Neural progenitor cell (in vitro differentiated cells): Measurements from ENCODE around the gene ATP8B2. TPM values are rescaled to one million over a fixed set of nuclear protein-coding genes. Genes with fewer than 3 reads are reported as not detected.
"Not testable (repeated sequence)": the region's sequence is repeated elsewhere in the genome, so short reads cannot be mapped to it uniquely, and the experiment has no call there.

Source experiments
- DNase-seq: peaks from one replicate; pipeline ENCODE4 v3.0.0-alpha.2; 2016; ENCODE audit warnings: low spot score
- H2AFZ ChIP-seq: fragments of 200-600 bp; sonication (generic); replicated peaks from 2 replicates; pipeline ENCODE4 v1.6.1; 2016; ENCODE audit warnings: antibody characterized with exemption
- H3F3A ChIP-seq: fragments of 200-600 bp; sonication (generic); 2 replicates; pipeline ENCODE4 v1.6.1; 2016; ENCODE audit warnings: antibody characterized with exemption, low read depth
- H3K27ac ChIP-seq: fragments of 200-600 bp; sonication (generic); 2 replicates; pipeline ENCODE4 v1.5.1; 2016; ENCODE audit warnings: mild to moderate bottlenecking
- H3K27me3 ChIP-seq: fragments of 200-600 bp; sonication (generic); 2 replicates; pipeline ENCODE4 v1.6.1; 2016; ENCODE audit warnings: mild to moderate bottlenecking, moderate library complexity
- H3K36me3 ChIP-seq: fragments of 200-600 bp; sonication (generic); 2 replicates; pipeline ENCODE4 v1.5.1; 2016
- H3K4me1 ChIP-seq: fragments of 200-600 bp; sonication (generic); 2 replicates; pipeline ENCODE4 v1.6.1; 2016; ENCODE audit warnings: mixed run types
- H3K4me2 ChIP-seq: fragments of 200-600 bp; sonication (generic); 2 replicates; pipeline ENCODE4 v1.6.1; 2016
- H3K4me3 ChIP-seq: fragments of 200-600 bp; sonication (generic); 2 replicates; pipeline ENCODE4 v1.5.1; 2016
- H3K79me2 ChIP-seq: fragments of 200-600 bp; sonication (generic); 2 replicates; pipeline ENCODE4 v1.6.1; 2016; ENCODE audit warnings: low read depth
- H3K9ac ChIP-seq: fragments of 200-600 bp; sonication (generic); 2 replicates; pipeline ENCODE4 v1.6.1; 2016
- H3K9me3 ChIP-seq: fragments of 200-600 bp; sonication (generic); 2 replicates; pipeline ENCODE4 v1.5.1; 2016; ENCODE audit warnings: low read depth
- H4K20me1 ChIP-seq: fragments of 200-600 bp; sonication (generic); 2 replicates; pipeline ENCODE4 v1.6.1; 2016; ENCODE audit warnings: low read depth
- H3K27ac Mint-ChIP-seq: 3 replicates; pipeline ENCODE4 v1.8.0; 2021; ENCODE audit warnings: mixed read lengths
- H3K27me3 Mint-ChIP-seq: 2 replicates; pipeline ENCODE4 v1.8.0; 2022; ENCODE audit warnings: low read depth, mild to moderate bottlenecking, inconsistent platforms, moderate library complexity, mixed read lengths; ENCODE audit not compliant: insufficient read depth
- H3K36me3 Mint-ChIP-seq: 3 replicates; pipeline ENCODE4 v1.8.0; 2021; ENCODE audit warnings: mixed read lengths
- H3K4me1 Mint-ChIP-seq: 3 replicates; pipeline ENCODE4 v1.8.0; 2021; ENCODE audit warnings: mixed read lengths
- H3K4me3 Mint-ChIP-seq: 3 replicates; pipeline ENCODE4 v1.8.0; 2021; ENCODE audit warnings: mild to moderate bottlenecking, moderate library complexity, mixed read lengths
- H3K9me3 Mint-ChIP-seq: 3 replicates; pipeline ENCODE4 v1.8.0; 2020; ENCODE audit warnings: mixed read lengths
- EZH2 ChIP-seq: fragments of 200-600 bp; sonication (generic); IDR thresholded peaks from 2 replicates; pipeline ENCODE4 v1.6.1; 2017; ENCODE audit warnings: antibody characterized with exemption, mild to moderate bottlenecking, moderate library complexity
- EZH2phosphoT487 ChIP-seq: fragments of 200-600 bp; sonication (generic); IDR thresholded peaks from 2 replicates; pipeline ENCODE4 v1.6.1; 2017; ENCODE audit warnings: antibody characterized with exemption
- total RNA-seq: library from RNA; depleted of rRNA; stranded (reverse); fragments of >200 nt; gene quantifications from 2 replicates; pipeline ENCODE4 v1.2.3, GENCODE V29; 2015; ENCODE audit warnings: low replicate concordance
- TF ChIP-seq, protein P1 (sequence below): fragments of 200-600 bp; sonication (generic); IDR thresholded peaks from 2 replicates; pipeline ENCODE4 v1.5.1; 2017; ENCODE audit warnings: antibody characterized with exemption, mild to moderate bottlenecking

Gene ATP8B2
- total RNA-seq, 1 donor from 2014 or later, result 41.6 TPM

- not testable (repeated sequence) for H3K4me3 ChIP-seq, H3K36me3 ChIP-seq, H3K79me2 ChIP-seq, H3K4me1 ChIP-seq, H3K4me3 Mint-ChIP-seq, H3F3A ChIP-seq, H2AFZ ChIP-seq, H3K27ac ChIP-seq, H3K27me3 Mint-ChIP-seq, H3K9me3 ChIP-seq, H3K4me2 ChIP-seq, H3K9ac ChIP-seq, DNase-seq, H4K20me1 ChIP-seq, H3K27me3 ChIP-seq, H3K27ac Mint-ChIP-seq, H3K36me3 Mint-ChIP-seq, H3K4me1 Mint-ChIP-seq
- H3K9me3 Mint-ChIP-seq, result peaks cover 14% of the 10 kb centered on the region
Measured at GRCh38 chr1:154312229-154313065, 12.9 kb upstream of the ATP8B2 start.

DNA sequence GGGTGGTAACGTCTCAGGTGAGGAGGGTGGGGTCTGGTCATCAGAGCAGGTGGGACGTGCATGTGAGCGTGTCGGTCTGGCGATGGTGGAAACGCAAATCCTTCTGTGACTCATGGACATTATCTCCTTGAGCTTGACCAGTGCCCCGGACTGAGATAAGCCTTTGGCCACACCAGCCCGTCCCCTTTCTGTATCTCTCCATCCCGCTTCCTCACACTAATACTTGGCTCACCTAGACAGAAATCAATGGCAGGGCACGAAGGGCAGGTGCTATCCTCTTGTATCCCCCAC is 12.3 kb upstream of the ATP8B2 start:
- H3K27me3 Mint-ChIP-seq, result peaks cover 12% of the 10 kb centered on the region
- H3K27ac Mint-ChIP-seq, result no peak overlapping the region
- TF ChIP-seq EZH2phosphoT487, result no peak

DNA sequence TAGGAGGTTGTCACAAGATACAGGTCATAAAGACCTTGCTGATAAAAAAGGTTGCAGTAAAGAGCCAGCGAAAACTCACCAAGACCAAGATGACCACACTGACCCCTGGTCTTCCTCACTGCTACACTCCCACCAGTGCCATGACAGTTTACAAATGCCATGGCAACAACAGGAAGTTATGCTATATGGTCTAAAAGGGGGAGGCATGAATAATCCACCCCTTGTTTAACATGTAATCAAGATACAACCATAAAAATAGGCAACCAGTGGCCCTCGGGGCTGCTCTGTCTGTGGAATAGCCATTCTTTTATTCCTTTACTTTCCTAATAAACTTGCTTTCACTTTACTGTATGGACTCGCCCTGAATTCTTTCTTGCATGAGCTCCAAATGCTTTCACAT is 11.1 kb upstream of the ATP8B2 start:
- not testable (repeated sequence) for DNase-seq, H3K4me3 Mint-ChIP-seq, H3K79me2 ChIP-seq, H3K36me3 Mint-ChIP-seq, H3F3A ChIP-seq, H3K36me3 ChIP-seq, H3K4me1 ChIP-seq, H3K9ac ChIP-seq, H3K4me2 ChIP-seq, H3K27ac Mint-ChIP-seq, H3K9me3 ChIP-seq, H3K4me1 Mint-ChIP-seq, H2AFZ ChIP-seq, H3K27ac ChIP-seq, H3K4me3 ChIP-seq, H4K20me1 ChIP-seq, H3K27me3 ChIP-seq
- Mint-ChIP-seq H3K9me3 (peaks cover 21% of the 10 kb centered on the region), H3K27me3 (peaks cover 15% of the 10 kb centered on the region)

More for the DNA sequence above, 12.3 kb upstream of the ATP8B2 start:
- H4K20me1 ChIP-seq, result no peaks in the 10 kb centered on the region
- no peaks in the 10 kb centered on the region for H3K4me1 ChIP-seq
- H3K9me3 ChIP-seq, result peaks cover 6% of the 10 kb centered on the region
- no peaks in the 10 kb centered on the region for H3K79me2 ChIP-seq
- no peak overlapping the region for H3K27ac ChIP-seq
- H3K4me1 Mint-ChIP-seq, result no peaks in the 10 kb centered on the region
- no peak overlapping the region for H3K4me3 Mint-ChIP-seq
- no peaks in the 10 kb centered on the region for H3K36me3 Mint-ChIP-seq
- no peak overlapping the region for H3K9ac ChIP-seq
- DNase-seq, result no peak
- H2AFZ ChIP-seq, result no peak overlapping the region
- H3F3A ChIP-seq, result no peaks in the 10 kb centered on the region
- H3K36me3 ChIP-seq, result no peaks in the 10 kb centered on the region
- H3K9me3 Mint-ChIP-seq, result peaks cover 20% of the 10 kb centered on the region
- H3K4me2 ChIP-seq, result no peak overlapping the region
- no peak overlapping the region for H3K4me3 ChIP-seq
- no peaks in the 10 kb centered on the region for H3K27me3 ChIP-seq

- H3K36me3 ChIP-seq, result no peaks in the 10 kb centered on the region
- no peak for TF ChIP-seq EZH2phosphoT487
- TF ChIP-seq, protein P1, sequence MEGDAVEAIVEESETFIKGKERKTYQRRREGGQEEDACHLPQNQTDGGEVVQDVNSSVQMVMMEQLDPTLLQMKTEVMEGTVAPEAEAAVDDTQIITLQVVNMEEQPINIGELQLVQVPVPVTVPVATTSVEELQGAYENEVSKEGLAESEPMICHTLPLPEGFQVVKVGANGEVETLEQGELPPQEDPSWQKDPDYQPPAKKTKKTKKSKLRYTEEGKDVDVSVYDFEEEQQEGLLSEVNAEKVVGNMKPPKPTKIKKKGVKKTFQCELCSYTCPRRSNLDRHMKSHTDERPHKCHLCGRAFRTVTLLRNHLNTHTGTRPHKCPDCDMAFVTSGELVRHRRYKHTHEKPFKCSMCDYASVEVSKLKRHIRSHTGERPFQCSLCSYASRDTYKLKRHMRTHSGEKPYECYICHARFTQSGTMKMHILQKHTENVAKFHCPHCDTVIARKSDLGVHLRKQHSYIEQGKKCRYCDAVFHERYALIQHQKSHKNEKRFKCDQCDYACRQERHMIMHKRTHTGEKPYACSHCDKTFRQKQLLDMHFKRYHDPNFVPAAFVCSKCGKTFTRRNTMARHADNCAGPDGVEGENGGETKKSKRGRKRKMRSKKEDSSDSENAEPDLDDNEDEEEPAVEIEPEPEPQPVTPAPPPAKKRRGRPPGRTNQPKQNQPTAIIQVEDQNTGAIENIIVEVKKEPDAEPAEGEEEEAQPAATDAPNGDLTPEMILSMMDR, result no peak
- TF ChIP-seq EZH2, result no peak
- H3K4me3 Mint-ChIP-seq, result no peak overlapping the region
- H3K27ac ChIP-seq, result no peak overlapping the region
- H4K20me1 ChIP-seq, result no peaks in the 10 kb centered on the region
- no peaks in the 10 kb centered on the region for H3K79me2 ChIP-seq
- H3K4me1 ChIP-seq, result no peaks in the 10 kb centered on the region
- peaks cover 6% of the 10 kb centered on the region for H3K9me3 ChIP-seq
- H2AFZ ChIP-seq, result no peak overlapping the region
- H3K36me3 Mint-ChIP-seq, result no peaks in the 10 kb centered on the region
- H3K9me3 Mint-ChIP-seq, result peaks cover 23% of the 10 kb centered on the region
- no peak overlapping the region for H3K9ac ChIP-seq
- no peak for DNase-seq
- no peak overlapping the region for H3K4me2 ChIP-seq
- no peak overlapping the region for H3K27ac Mint-ChIP-seq
- H3K27me3 Mint-ChIP-seq, result peaks cover 15% of the 10 kb centered on the region
- no peaks in the 10 kb centered on the region for H3K4me1 Mint-ChIP-seq
- H3F3A ChIP-seq, result no peaks in the 10 kb centered on the region
- H3K27me3 ChIP-seq, result no peaks in the 10 kb centered on the region
- H3K4me3 ChIP-seq, result no peak overlapping the region
Measured at GRCh38 chr1:154316704-154317103, 8.6 kb upstream of the ATP8B2 start.

DNA sequence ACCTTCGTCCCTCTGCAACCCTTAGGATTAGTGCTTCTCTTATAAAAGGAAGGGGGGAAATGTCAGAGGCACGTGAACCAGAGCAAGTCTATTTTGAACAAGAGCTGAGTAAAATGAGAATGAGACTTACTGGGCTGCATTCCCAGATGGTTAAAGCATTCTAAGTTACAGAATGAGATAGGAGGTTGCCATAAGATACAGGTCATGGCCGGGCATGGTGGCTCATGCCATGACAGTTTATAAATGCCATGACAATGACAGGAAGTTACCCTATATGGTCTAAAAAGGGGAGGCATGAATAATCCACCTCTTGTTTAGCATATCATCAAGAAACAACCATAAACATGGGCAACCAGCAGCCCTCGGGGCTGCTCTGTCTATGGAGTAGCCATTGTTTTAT is 6.9 kb upstream of the ATP8B2 start:
- Mint-ChIP-seq H3K36me3 (no peaks in the 10 kb centered on the region), H3K27me3 (peaks cover 12% of the 10 kb centered on the region), H3K4me1 (no peaks in the 10 kb centered on the region), H3K27ac (no peak overlapping the region), H3K4me3 (no peak overlapping the region), H3K9me3 (peaks cover 23% of the 10 kb centered on the region)
- Histone ChIP-seq H3K4me1 (no peaks in the 10 kb centered on the region), H3K4me3 (no peak overlapping the region), H3F3A (no peaks in the 10 kb centered on the region), H3K9ac (no peak overlapping the region), H3K4me2 (no peak overlapping the region), H3K79me2 (no peaks in the 10 kb centered on the region), H3K36me3 (no peaks in the 10 kb centered on the region), H3K27ac (no peak overlapping the region), H3K27me3 (no peaks in the 10 kb centered on the region), H2AFZ (no peak overlapping the region), H3K9me3 (peaks cover 6% of the 10 kb centered on the region), H4K20me1 (no peaks in the 10 kb centered on the region)
- DNase-seq, result no peak
- no peak for TF ChIP-seq EZH2phosphoT487
